Thyroid gland (tissue), 4 donors: ENCODE results near the gene KRT3. TPM values are rescaled to one million over a fixed set of nuclear protein-coding genes. Genes with fewer than 3 reads are reported as not detected.

ENCODE experiments used
- DNase-seq, 2 donors: peaks; one replicate each; pipeline ENCODE4 v3.0.0-alpha.2; 2019
- H3K27ac ChIP-seq, 3 donors: fragments of 200-600 bp; sonication (generic); 1 replicate in 2 of 3; 2 replicates in 1 of 3; pipeline ENCODE4 v1.5.1; 2016 to 2019; ENCODE audit warnings: mild to moderate bottlenecking in 1 of 3, moderate library complexity in 1 of 3
- H3K27me3 ChIP-seq: fragments of 200-600 bp; sonication (generic); one replicate; pipeline ENCODE4 v1.5.1; 2019
- H3K36me3 ChIP-seq, 2 donors: fragments of 200-600 bp; sonication (generic); one replicate each; pipeline ENCODE4 v1.5.1; 2016 to 2019
- H3K4me1 ChIP-seq, 2 donors: fragments of 200-600 bp; sonication (generic); one replicate each; pipeline ENCODE4 v1.5.1; 2017 to 2019
- H3K4me3 ChIP-seq, 3 donors: fragments of 200-600 bp; sonication (generic); replicated peaks in 1 of 3; 1 replicate in 2 of 3; 2 replicates in 1 of 3; pipeline ENCODE4 v1.5.1; 2016; ENCODE audit warnings: mild to moderate bottlenecking in 1 of 3
- H3K9me3 ChIP-seq: fragments of 200-600 bp; sonication (generic); one replicate; pipeline ENCODE4 v1.5.1; 2017
- POLR2A ChIP-seq, 2 donors: fragments of 450-650 bp; IDR thresholded peaks; one replicate each; pipeline ENCODE4 v1.6.1; 2017; ENCODE audit warnings: antibody characterized with exemption in 2 of 2, mild to moderate bottlenecking in 2 of 2, moderate library complexity in 1 of 2
- WGBS, 2 donors: methylation state at CpG; one replicate each; pipeline ENCODE4 v1.1.5; 2017; 5-methylcytosine and 5-hydroxymethylcytosine counted together
- intact Hi-C: fragments of 100-400 bp; cut with DNase I; formaldehyde crosslinking; loops from one replicate; pipeline ENCODE4 v1.15.1; 2023
- total RNA-seq, 4 donors: library from RNA; depleted of rRNA; stranded (reverse); fragments of >200 nt; gene quantifications; one replicate each; pipeline ENCODE4 v1.2.3, GENCODE V29; 2016
- TF ChIP-seq, protein P1 (sequence below), 6 experiments: fragments of 200-600 bp in 3 of 6; fragments of 450-650 bp in 3 of 6; sonication (generic) in 3 of 6; IDR thresholded peaks; one replicate each; pipeline ENCODE4 v1.5.1; 2016 to 2019; ENCODE audit warnings: antibody characterized with exemption in 6 of 6, mild to moderate bottlenecking in 2 of 6, inconsistent platforms in 1 of 6, moderate library complexity in 1 of 6

KRT3 gene
- total RNA-seq, 4 donors from 2014 or later, result not detected

GRCh38 chr12:52776435-52776834 is 19.5 kb downstream of the KRT3 start:
- H3K9me3 ChIP-seq, result no peaks in the 10 kb centered on the region
- intact Hi-C loops, result loop anchor here (10.0 kb wide), 1 partner anchor 68 kb away; the partner anchor contains the start of gene KRT78
- no peaks in the 10 kb centered on the region for H3K27me3 ChIP-seq
- H3K36me3 ChIP-seq, result no peaks in the 10 kb centered on the region
- 83 to 90% methylated on average over 5 of the region's 5 CpGs for WGBS, 2 donors
- no peak for DNase-seq
- no peak for TF ChIP-seq POLR2A (IDR thresholded peaks at IDR 0.05)
- TF ChIP-seq, protein P1, sequence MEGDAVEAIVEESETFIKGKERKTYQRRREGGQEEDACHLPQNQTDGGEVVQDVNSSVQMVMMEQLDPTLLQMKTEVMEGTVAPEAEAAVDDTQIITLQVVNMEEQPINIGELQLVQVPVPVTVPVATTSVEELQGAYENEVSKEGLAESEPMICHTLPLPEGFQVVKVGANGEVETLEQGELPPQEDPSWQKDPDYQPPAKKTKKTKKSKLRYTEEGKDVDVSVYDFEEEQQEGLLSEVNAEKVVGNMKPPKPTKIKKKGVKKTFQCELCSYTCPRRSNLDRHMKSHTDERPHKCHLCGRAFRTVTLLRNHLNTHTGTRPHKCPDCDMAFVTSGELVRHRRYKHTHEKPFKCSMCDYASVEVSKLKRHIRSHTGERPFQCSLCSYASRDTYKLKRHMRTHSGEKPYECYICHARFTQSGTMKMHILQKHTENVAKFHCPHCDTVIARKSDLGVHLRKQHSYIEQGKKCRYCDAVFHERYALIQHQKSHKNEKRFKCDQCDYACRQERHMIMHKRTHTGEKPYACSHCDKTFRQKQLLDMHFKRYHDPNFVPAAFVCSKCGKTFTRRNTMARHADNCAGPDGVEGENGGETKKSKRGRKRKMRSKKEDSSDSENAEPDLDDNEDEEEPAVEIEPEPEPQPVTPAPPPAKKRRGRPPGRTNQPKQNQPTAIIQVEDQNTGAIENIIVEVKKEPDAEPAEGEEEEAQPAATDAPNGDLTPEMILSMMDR (IDR thresholded peaks at IDR 0.05), result no peak
- H3K27ac ChIP-seq, result no peak overlapping the region
- peaks cover 6 to 9% of the 10 kb centered on the region in 2 donors for H3K4me1 ChIP-seq
- no peak overlapping the region for H3K4me3 ChIP-seq

GRCh38 chr12:52774629-52775250 is 21.2 kb downstream of the KRT3 start:
- Histone ChIP-seq H3K36me3 (no peaks in the 10 kb centered on the region), H3K9me3 (no peaks in the 10 kb centered on the region), H3K4me3 (no peak overlapping the region), H3K4me1 (peaks cover 6 to 9% of the 10 kb centered on the region in 2 donors), H3K27ac (no peak overlapping the region), H3K27me3 (no peaks in the 10 kb centered on the region)
- intact Hi-C loops, result loop anchor here (10.0 kb wide), 1 partner anchor 70 kb away; the partner anchor contains the start of gene KRT78
- 47 to 56% methylated on average over 8 of the region's 8 CpGs for WGBS, 2 donors
- peak; percentile 61 to 73 for DNase-seq
- TF ChIP-seq, protein P1 (IDR thresholded peaks at IDR 0.05), result no peak
- no peak for TF ChIP-seq POLR2A (IDR thresholded peaks at IDR 0.05)

- 72 to 84% methylated on average over 3 of the region's 3 CpGs for WGBS, 2 donors
- no peak for TF ChIP-seq POLR2A (IDR thresholded peaks at IDR 0.05)
- TF ChIP-seq, protein P1 (IDR thresholded peaks at IDR 0.05), result no peak
- DNase-seq, result no peak
- no peak overlapping the region for H3K4me3 ChIP-seq
- no peak overlapping the region for H3K27ac ChIP-seq
- no peaks in the 10 kb centered on the region for H3K27me3 ChIP-seq
- no peaks in the 10 kb centered on the region for H3K36me3 ChIP-seq
- H3K9me3 ChIP-seq, result no peaks in the 10 kb centered on the region
- intact Hi-C loops, result loop anchor here (10.0 kb wide), 1 partner anchor 72 kb away; the partner anchor contains the start of gene KRT78
- peaks cover 6 to 9% of the 10 kb centered on the region in 2 donors for H3K4me1 ChIP-seq
Measured at GRCh38 chr12:52772772-52773171, 23.1 kb downstream of the KRT3 start.

DNA sequence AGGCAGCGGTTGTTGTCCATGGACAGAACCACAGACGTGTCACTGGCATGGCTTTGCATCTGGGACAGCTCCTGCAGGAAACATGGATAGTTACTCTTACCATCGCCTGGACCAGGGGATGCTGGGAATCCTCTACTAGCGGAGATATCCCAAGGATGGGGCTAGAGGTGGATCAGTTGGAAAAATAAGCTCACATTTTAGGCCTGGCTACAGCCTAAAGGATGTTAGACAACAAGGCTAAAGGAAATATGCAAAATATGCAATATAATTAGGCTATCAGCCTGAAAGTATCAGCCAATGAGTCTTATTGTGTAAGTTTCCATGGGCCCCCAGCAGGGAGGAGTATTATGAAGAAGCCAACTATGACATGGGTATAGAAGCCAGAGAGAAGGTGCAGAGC is 23.7 kb downstream of the KRT3 start:
- no peak overlapping the region for H3K27ac ChIP-seq
- intact Hi-C loops, result loop anchor here (10.0 kb wide), 1 partner anchor 73 kb away; the partner anchor contains the start of gene KRT78
- TF ChIP-seq POLR2A (IDR thresholded peaks at IDR 0.05), result no peak
- TF ChIP-seq, protein P1 (IDR thresholded peaks at IDR 0.05), result no peak
- no peaks in the 10 kb centered on the region for H3K36me3 ChIP-seq
- no peaks in the 10 kb centered on the region for H3K27me3 ChIP-seq
- no peak for DNase-seq
- no peak overlapping the region for H3K4me3 ChIP-seq
- H3K4me1 ChIP-seq, result peaks cover 6 to 9% of the 10 kb centered on the region in 2 donors
- no peaks in the 10 kb centered on the region for H3K9me3 ChIP-seq
- WGBS, 2 donors, result 93 to 96% methylated on average over 4 of the region's 4 CpGs

DNA sequence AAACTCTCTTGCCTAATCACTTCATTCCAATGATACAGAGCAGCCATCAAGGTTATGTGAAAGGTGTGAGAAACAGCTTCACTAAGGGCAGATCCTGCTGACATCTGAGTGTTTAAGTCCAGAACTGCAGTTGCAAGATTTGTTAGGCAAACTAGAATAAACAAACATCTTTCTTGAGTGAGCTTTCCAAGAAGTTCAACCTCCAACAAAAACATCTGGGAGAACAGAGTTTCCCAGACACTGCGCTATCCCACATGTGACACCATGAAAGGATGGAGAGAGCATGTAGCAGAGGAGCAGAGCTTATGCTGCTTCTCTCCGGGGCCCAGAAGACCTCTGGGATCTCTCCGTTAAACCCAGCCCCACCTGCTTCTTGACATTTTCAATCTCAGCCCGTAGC is 24.4 kb downstream of the KRT3 start:
- Histone ChIP-seq H3K27me3 (no peaks in the 10 kb centered on the region), H3K9me3 (no peaks in the 10 kb centered on the region), H3K36me3 (no peaks in the 10 kb centered on the region), H3K4me1 (peaks cover 6 to 9% of the 10 kb centered on the region in 2 donors), H3K4me3 (no peak overlapping the region), H3K27ac (no peak overlapping the region)
- 72 to 95% methylated on average over 4 of the region's 4 CpGs for WGBS, 2 donors
- no peak for DNase-seq
- intact Hi-C loops, result loop anchor here (10.0 kb wide), 1 partner anchor 73 kb away; the partner anchor contains the start of gene KRT78
- TF ChIP-seq, protein P1 (IDR thresholded peaks at IDR 0.05), result no peak
- TF ChIP-seq POLR2A (IDR thresholded peaks at IDR 0.05), result no peak
